K562 (cell line): ENCODE measurements around the gene HLCS. TPM values are rescaled to one million over a fixed set of nuclear protein-coding genes. Genes with fewer than 3 reads are reported as not detected.

Experiments
- BRCA1 ChIP-seq, 2 experiments: fragments of 450-650 bp in 1 of 2; sonication (generic) in 1 of 2; formaldehyde crosslinking in 1 of 2; IDR thresholded peaks; 2 replicates each; pipeline versions ENCODE4 v1.5.0 to v1.6.1; 2017 to 2020; ENCODE audit warnings: mild to moderate bottlenecking in 1 of 2, missing genetic modification reagents in 1 of 2
- ETV5 ChIP-seq: sonication (generic); formaldehyde crosslinking; IDR thresholded peaks from 2 replicates; pipeline ENCODE4 v1.4.0; 2020; ENCODE audit warnings: low read depth, mild to moderate bottlenecking, missing genetic modification reagents
- KAT2B ChIP-seq: IDR thresholded peaks from one replicate; pipeline ENCODE4 v1.6.1; 2012; ENCODE audit warnings: low read depth, mild to moderate bottlenecking, control low read depth, inconsistent platforms, low read length, moderate library complexity
- NONO ChIP-seq, 2 experiments: fragments of 200-400 bp in 1 of 2; fragments of 450-650 bp in 1 of 2; formaldehyde crosslinking in 1 of 2; IDR thresholded peaks; 2 replicates each; pipeline ENCODE4 v1.6.1; 2017; ENCODE audit warnings: low read depth in 2 of 2, mild to moderate bottlenecking in 2 of 2, moderate library complexity in 2 of 2, low read length in 1 of 2
- SIN3B ChIP-seq: fragments of 450-650 bp; IDR thresholded peaks from 2 replicates; pipeline ENCODE4 v1.6.1; 2017; ENCODE audit warnings: low read depth, mild to moderate bottlenecking, moderate library complexity
- ZNF668 ChIP-seq: fragments of 250-450 bp; sonication (Bioruptor Pico); IDR thresholded peaks from 2 replicates; pipeline ENCODE4 v1.8.0; 2022; ENCODE audit warnings: mild to moderate bottlenecking, inconsistent platforms
- polyA plus RNA-seq, 8 experiments: library from polyadenylated mRNA; depleted of rRNA in 4 of 8; stranded (reverse) in 5 of 8; unstranded in 3 of 8; fragments of >200 nt; fragmentation: Nextera tagmentation in 2 of 8; fragmentation: Illumina TruSeq in 1 of 8; extraction: Ambion mirVana in 2 of 8; extraction: Trizol in 1 of 8; gene quantifications; 2 replicates each; pipeline versions ENCODE4 v1.2.1 to v1.2.3, GENCODE V29; 2011 to 2014; ENCODE audit warnings: inconsistent platforms in 1 of 8, missing spikeins in 1 of 8
- total RNA-seq, 7 experiments: library from RNA; depleted of rRNA in 6 of 7; stranded (reverse); fragments of >200 nt in 6 of 7; fragmentation: Illumina TruSeq in 2 of 7; extraction: Trizol in 2 of 7; gene quantifications; 2 replicates each; pipeline versions ENCODE4 v1.2.1 to v1.2.3, GENCODE V29; 2011 to 2021; ENCODE audit warnings: low replicate concordance in 1 of 7
- TF ChIP-seq, protein P1 (sequence below): fragments of 250-450 bp; sonication (Bioruptor Pico); IDR thresholded peaks from 2 replicates; pipeline ENCODE4 v1.5.1; 2021; ENCODE audit warnings: mild to moderate bottlenecking
- TF ChIP-seq, protein P2 (sequence below): sonication (generic); formaldehyde crosslinking; IDR thresholded peaks from 2 replicates; pipeline ENCODE4 v1.8.0; 2022; ENCODE audit warnings: missing genetic modification reagents, mild to moderate bottlenecking, moderate library complexity, borderline replicate concordance
- TF ChIP-seq, protein P3 (sequence below), 2 experiments: fragments of 450-650 bp; IDR thresholded peaks; 2 replicates each; pipeline ENCODE4 v1.6.1; 2018; ENCODE audit warnings: mild to moderate bottlenecking in 2 of 2, low read depth in 1 of 2; ENCODE audit not compliant: partially characterized antibody in 2 of 2
- TF ChIP-seq, protein P4 (sequence below): fragments of 450-650 bp; IDR thresholded peaks from one replicate; pipeline ENCODE4 v1.6.1; 2018; ENCODE audit warnings: mild to moderate bottlenecking, moderate library complexity; ENCODE audit not compliant: partially characterized antibody
- TF ChIP-seq, protein P5 (sequence below): fragments of 250-450 bp; sonication (Bioruptor Pico); IDR thresholded peaks from 2 replicates; pipeline ENCODE4 v1.4.0; 2020; ENCODE audit warnings: mild to moderate bottlenecking, moderate library complexity, borderline replicate concordance
- TF ChIP-seq, protein P6 (sequence below), 2 experiments: fragments of 150-350 bp in 1 of 2; IDR thresholded peaks; 2 replicates each; pipeline ENCODE4 v1.6.1; 2012 to 2016; ENCODE audit warnings: low read depth in 2 of 2, low read length in 2 of 2, mild to moderate bottlenecking in 1 of 2, moderate library complexity in 1 of 2

The HLCS gene
- total and polyA plus RNA-seq, 9 of the 15 experiments (the other 6 are each of a cell fraction or from before 2014, with no cell fraction given), result 3.0 to 21.5 (median 17.1) TPM

DNA sequence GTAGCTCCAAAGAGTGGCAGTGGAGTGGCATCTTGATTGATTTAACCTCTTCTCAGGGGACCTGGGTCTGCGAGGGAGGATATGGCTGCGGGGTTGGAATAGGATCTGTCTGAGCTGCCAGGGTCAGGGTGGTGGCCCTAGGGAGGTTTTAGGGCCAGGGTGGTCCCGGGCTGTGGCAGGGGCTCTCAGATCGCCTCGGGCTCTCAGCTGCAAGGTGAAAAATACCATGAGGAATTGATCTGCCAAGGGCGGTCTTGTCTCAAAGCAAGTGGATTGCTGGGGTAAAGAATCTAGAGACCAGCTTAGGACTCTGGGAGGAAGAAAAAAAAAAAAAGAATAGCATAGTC is 263.9 kb downstream of the HLCS start (continued):
- TF ChIP-seq, protein P1, sequence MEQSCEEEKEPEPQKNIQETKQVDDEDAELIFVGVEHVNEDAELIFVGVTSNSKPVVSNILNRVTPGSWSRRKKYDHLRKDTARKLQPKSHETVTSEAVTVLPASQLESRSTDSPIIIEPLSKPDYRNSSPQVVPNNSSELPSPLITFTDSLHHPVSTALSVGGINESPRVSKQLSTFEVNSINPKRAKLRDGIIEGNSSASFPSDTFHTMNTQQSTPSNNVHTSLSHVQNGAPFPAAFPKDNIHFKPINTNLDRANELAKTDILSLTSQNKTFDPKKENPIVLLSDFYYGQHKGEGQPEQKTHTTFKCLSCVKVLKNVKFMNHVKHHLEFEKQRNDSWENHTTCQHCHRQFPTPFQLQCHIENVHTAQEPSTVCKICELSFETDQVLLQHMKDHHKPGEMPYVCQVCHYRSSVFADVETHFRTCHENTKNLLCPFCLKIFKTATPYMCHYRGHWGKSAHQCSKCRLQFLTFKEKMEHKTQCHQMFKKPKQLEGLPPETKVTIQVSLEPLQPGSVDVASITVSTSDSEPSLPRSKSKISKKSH (CRISPR knock-in tag), result no peak
- TF ChIP-seq ETV5 (CRISPR knock-in tag), result no peak
- TF ChIP-seq BRCA1 (IDR thresholded peaks at IDR 0.05), result no peak
- no peak for TF ChIP-seq BRCA1 (CRISPR knock-in tag; IDR thresholded peaks at IDR 0.05)
- TF ChIP-seq, protein P2, sequence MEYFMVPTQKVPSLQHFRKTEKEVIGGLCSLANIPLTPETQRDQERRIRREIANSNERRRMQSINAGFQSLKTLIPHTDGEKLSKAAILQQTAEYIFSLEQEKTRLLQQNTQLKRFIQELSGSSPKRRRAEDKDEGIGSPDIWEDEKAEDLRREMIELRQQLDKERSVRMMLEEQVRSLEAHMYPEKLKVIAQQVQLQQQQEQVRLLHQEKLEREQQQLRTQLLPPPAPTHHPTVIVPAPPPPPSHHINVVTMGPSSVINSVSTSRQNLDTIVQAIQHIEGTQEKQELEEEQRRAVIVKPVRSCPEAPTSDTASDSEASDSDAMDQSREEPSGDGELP (CRISPR knock-in tag), result no peak
- no peak for TF ChIP-seq SIN3B
- TF ChIP-seq NONO (IDR thresholded peaks at IDR 0.05; ENCODE audit: low read depth in 2 of 2, low read length in 1 of 2), result no peak
- TF ChIP-seq ZNF668 (CRISPR knock-in tag), result no peak
- TF ChIP-seq, protein P3, sequence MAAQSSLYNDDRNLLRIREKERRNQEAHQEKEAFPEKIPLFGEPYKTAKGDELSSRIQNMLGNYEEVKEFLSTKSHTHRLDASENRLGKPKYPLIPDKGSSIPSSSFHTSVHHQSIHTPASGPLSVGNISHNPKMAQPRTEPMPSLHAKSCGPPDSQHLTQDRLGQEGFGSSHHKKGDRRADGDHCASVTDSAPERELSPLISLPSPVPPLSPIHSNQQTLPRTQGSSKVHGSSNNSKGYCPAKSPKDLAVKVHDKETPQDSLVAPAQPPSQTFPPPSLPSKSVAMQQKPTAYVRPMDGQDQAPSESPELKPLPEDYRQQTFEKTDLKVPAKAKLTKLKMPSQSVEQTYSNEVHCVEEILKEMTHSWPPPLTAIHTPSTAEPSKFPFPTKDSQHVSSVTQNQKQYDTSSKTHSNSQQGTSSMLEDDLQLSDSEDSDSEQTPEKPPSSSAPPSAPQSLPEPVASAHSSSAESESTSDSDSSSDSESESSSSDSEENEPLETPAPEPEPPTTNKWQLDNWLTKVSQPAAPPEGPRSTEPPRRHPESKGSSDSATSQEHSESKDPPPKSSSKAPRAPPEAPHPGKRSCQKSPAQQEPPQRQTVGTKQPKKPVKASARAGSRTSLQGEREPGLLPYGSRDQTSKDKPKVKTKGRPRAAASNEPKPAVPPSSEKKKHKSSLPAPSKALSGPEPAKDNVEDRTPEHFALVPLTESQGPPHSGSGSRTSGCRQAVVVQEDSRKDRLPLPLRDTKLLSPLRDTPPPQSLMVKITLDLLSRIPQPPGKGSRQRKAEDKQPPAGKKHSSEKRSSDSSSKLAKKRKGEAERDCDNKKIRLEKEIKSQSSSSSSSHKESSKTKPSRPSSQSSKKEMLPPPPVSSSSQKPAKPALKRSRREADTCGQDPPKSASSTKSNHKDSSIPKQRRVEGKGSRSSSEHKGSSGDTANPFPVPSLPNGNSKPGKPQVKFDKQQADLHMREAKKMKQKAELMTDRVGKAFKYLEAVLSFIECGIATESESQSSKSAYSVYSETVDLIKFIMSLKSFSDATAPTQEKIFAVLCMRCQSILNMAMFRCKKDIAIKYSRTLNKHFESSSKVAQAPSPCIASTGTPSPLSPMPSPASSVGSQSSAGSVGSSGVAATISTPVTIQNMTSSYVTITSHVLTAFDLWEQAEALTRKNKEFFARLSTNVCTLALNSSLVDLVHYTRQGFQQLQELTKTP (IDR thresholded peaks at IDR 0.05; ENCODE audit: low read depth in 1 of 2, partially characterized antibody in 2 of 2), result no peak
- TF ChIP-seq, protein P4, sequence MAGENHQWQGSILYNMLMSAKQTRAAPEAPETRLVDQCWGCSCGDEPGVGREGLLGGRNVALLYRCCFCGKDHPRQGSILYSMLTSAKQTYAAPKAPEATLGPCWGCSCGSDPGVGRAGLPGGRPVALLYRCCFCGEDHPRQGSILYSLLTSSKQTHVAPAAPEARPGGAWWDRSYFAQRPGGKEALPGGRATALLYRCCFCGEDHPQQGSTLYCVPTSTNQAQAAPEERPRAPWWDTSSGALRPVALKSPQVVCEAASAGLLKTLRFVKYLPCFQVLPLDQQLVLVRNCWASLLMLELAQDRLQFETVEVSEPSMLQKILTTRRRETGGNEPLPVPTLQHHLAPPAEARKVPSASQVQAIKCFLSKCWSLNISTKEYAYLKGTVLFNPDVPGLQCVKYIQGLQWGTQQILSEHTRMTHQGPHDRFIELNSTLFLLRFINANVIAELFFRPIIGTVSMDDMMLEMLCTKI, result no peak
- TF ChIP-seq, protein P5, sequence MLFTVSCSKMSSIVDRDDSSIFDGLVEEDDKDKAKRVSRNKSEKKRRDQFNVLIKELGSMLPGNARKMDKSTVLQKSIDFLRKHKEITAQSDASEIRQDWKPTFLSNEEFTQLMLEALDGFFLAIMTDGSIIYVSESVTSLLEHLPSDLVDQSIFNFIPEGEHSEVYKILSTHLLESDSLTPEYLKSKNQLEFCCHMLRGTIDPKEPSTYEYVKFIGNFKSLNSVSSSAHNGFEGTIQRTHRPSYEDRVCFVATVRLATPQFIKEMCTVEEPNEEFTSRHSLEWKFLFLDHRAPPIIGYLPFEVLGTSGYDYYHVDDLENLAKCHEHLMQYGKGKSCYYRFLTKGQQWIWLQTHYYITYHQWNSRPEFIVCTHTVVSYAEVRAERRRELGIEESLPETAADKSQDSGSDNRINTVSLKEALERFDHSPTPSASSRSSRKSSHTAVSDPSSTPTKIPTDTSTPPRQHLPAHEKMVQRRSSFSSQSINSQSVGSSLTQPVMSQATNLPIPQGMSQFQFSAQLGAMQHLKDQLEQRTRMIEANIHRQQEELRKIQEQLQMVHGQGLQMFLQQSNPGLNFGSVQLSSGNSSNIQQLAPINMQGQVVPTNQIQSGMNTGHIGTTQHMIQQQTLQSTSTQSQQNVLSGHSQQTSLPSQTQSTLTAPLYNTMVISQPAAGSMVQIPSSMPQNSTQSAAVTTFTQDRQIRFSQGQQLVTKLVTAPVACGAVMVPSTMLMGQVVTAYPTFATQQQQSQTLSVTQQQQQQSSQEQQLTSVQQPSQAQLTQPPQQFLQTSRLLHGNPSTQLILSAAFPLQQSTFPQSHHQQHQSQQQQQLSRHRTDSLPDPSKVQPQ, result no peak
- TF ChIP-seq, protein P6, sequence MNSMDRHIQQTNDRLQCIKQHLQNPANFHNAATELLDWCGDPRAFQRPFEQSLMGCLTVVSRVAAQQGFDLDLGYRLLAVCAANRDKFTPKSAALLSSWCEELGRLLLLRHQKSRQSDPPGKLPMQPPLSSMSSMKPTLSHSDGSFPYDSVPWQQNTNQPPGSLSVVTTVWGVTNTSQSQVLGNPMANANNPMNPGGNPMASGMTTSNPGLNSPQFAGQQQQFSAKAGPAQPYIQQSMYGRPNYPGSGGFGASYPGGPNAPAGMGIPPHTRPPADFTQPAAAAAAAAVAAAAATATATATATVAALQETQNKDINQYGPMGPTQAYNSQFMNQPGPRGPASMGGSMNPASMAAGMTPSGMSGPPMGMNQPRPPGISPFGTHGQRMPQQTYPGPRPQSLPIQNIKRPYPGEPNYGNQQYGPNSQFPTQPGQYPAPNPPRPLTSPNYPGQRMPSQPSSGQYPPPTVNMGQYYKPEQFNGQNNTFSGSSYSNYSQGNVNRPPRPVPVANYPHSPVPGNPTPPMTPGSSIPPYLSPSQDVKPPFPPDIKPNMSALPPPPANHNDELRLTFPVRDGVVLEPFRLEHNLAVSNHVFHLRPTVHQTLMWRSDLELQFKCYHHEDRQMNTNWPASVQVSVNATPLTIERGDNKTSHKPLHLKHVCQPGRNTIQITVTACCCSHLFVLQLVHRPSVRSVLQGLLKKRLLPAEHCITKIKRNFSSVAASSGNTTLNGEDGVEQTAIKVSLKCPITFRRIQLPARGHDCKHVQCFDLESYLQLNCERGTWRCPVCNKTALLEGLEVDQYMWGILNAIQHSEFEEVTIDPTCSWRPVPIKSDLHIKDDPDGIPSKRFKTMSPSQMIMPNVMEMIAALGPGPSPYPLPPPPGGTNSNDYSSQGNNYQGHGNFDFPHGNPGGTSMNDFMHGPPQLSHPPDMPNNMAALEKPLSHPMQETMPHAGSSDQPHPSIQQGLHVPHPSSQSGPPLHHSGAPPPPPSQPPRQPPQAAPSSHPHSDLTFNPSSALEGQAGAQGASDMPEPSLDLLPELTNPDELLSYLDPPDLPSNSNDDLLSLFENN (IDR thresholded peaks at IDR 0.05; ENCODE audit: low read depth in 2 of 2, low read length in 2 of 2), result no peak
- TF ChIP-seq KAT2B, result no peak
